ENCODE results near the gene DHCR24.

DHCR24 gene

GRCh38 chr1:54842206-54842915 lies 44.6 kb downstream of the DHCR24 start:
- POLR2A ChIA-PET: interaction anchor here (0.5 kb wide), 1 partner anchor 93 kb away, joined by 3 read pairs; no protein-coding TSS in a partner anchor
- Histone ChIP-seq H3K4me1 (ENCODE audit: control insufficient read depth, insufficient read depth, low read length) (no peaks in the 10 kb centered on the region), H3K27ac (ENCODE audit: extremely low read depth, low read depth, low read length) (no peak overlapping the region), H3K36me3 (ENCODE audit: control insufficient read depth in 2 of 2, insufficient read depth in 1 of 2, low read length in 2 of 2) (no peaks in the 10 kb centered on the region), H3K4me3 (ENCODE audit: low read depth, low read length) (no peak overlapping the region), H3K9me3 (ENCODE audit: control insufficient read depth, insufficient read depth, low read depth, low read length) (no peaks in the 10 kb centered on the region)
- TF ChIP-seq ZNF600 (tag by site-specific recombination; IDR thresholded peaks at IDR 0.05) (no peak), ZNF416 (tag by site-specific recombination; IDR thresholded peaks at IDR 0.05) (no peak), ZNF214 (tag by site-specific recombination; IDR thresholded peaks at IDR 0.05; ENCODE audit: borderline replicate concordance) (no peak), PRDM1 (tag by site-specific recombination; IDR thresholded peaks at IDR 0.05) (no peak), ZNF571 (tag by site-specific recombination; IDR thresholded peaks at IDR 0.05) (no peak), ZNF175 (tag by site-specific recombination; IDR thresholded peaks at IDR 0.05) (no peak), ZNF596 (tag by site-specific recombination; IDR thresholded peaks at IDR 0.05) (no peak), SALL2 (tag by site-specific recombination; IDR thresholded peaks at IDR 0.05; ENCODE audit: borderline replicate concordance) (no peak), ZSCAN5A (tag by site-specific recombination; IDR thresholded peaks at IDR 0.05) (no peak), ZBTB11 (tag by site-specific recombination; conservative IDR thresholded peaks at IDR 0.05; ENCODE audit: low read depth) (no peak), ZNF513 (tag by site-specific recombination; IDR thresholded peaks at IDR 0.05) (no peak), ZNF239 (tag by site-specific recombination; IDR thresholded peaks at IDR 0.05) (no peak), KLF17 (tag by site-specific recombination; IDR thresholded peaks at IDR 0.05) (no peak), ZNF148 (tag by site-specific recombination; IDR thresholded peaks at IDR 0.05; ENCODE audit: borderline replicate concordance) (no peak), ZNF555 (tag by site-specific recombination; conservative IDR thresholded peaks at IDR 0.05) (no peak), ZSCAN16 (tag by site-specific recombination; IDR thresholded peaks at IDR 0.05) (no peak), ATF2 (tag by site-specific recombination; IDR thresholded peaks at IDR 0.05; ENCODE audit: low read depth) (no peak), ZNF169 (tag by site-specific recombination; IDR thresholded peaks at IDR 0.05) (no peak)
- CTCF ChIA-PET: interaction anchor here (0.7 to 0.8 kb wide), 2 partner anchors 33 to 171 kb away, joined by 3 to 4 read pairs; no protein-coding TSS in a partner anchor

All from HEK293 (cell line).